Fibroblast of lung (primary cell): ENCODE results near the gene VPS35.

ENCODE experiments used
- EZH2 ChIP-seq: IDR thresholded peaks from 2 replicates; pipeline ENCODE4 v1.5.1; 2012; ENCODE audit warnings: low read length, control low read depth, mild to moderate bottlenecking; ENCODE audit errors: missing control alignments
- TF ChIP-seq, protein P1 (sequence below), 2 donors: IDR thresholded peaks in 1 of 2; conservative IDR thresholded peaks in 1 of 2; 1 replicate in 1 of 2; 2 replicates in 1 of 2; pipeline ENCODE4 v1.5.1; 2011 to 2012; ENCODE audit warnings: low read length in 2 of 2, control low read depth in 1 of 2, inconsistent platforms in 1 of 2, low read depth in 1 of 2, mild to moderate bottlenecking in 1 of 2

DNA sequence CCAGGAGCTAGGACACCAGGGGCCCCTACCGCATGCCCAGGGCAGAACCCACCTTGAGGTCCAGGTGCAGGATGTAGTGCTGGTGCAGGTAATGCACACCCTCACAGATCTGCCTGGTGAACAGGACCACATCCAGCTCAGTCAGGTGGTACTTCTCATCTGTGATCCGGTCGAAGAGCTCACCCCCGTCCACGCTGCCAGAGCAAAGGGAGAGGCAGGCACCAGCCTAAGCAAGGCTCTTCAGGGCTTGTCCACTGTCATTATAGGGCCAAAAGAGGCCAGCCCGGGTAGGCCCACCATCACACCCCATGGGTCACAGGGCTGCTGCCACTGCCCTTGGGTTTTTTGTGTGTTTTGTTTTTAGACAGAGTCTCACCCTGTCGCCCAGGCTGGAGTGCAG, 38.2 kb upstream of the VPS35 start:
- TF ChIP-seq, protein P1, sequence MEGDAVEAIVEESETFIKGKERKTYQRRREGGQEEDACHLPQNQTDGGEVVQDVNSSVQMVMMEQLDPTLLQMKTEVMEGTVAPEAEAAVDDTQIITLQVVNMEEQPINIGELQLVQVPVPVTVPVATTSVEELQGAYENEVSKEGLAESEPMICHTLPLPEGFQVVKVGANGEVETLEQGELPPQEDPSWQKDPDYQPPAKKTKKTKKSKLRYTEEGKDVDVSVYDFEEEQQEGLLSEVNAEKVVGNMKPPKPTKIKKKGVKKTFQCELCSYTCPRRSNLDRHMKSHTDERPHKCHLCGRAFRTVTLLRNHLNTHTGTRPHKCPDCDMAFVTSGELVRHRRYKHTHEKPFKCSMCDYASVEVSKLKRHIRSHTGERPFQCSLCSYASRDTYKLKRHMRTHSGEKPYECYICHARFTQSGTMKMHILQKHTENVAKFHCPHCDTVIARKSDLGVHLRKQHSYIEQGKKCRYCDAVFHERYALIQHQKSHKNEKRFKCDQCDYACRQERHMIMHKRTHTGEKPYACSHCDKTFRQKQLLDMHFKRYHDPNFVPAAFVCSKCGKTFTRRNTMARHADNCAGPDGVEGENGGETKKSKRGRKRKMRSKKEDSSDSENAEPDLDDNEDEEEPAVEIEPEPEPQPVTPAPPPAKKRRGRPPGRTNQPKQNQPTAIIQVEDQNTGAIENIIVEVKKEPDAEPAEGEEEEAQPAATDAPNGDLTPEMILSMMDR (conservative IDR thresholded peaks at IDR 0.05 in 1 of 2, IDR thresholded peaks at IDR 0.05 in 1 of 2; ENCODE audit: low read depth in 1 of 2, low read length in 2 of 2), result no peak
- TF ChIP-seq EZH2, result no peak
